Right ventricle myocardium inferior (tissue), 1 donor: ENCODE data around the gene SPTLC3. TPM values are rescaled to one million over a fixed set of nuclear protein-coding genes. Genes with fewer than 3 reads are reported as not detected.
"Not testable (repeated sequence)": the region's sequence is repeated elsewhere in the genome, so short reads cannot be mapped to it uniquely, and the experiment has no call there.

Experiments
- ATAC-seq: fragments of 200-7000 bp; cut with Tn5 transposase; one replicate; pipeline ENCODE4 v1.9.1; 2020; ENCODE audit warnings: mild to moderate bottlenecking, moderate library complexity
- DNase-seq: peaks from one replicate; pipeline ENCODE4 v3.0.0; 2021; ENCODE audit errors: missing footprints
- intact Hi-C: fragments of 100-400 bp; cut with DNase I; formaldehyde crosslinking; loops from one replicate; pipeline ENCODE4 v1.11.0; 2022
- total RNA-seq: library from RNA; stranded (reverse); fragmentation: NEBNext Ultra II Directional; extraction: Animal tissue kit (Norgen Biotek cat#: 25700); gene quantifications from one replicate; pipeline ENCODE4 v1.2.1, GENCODE V29; 2021
- donor health status: DM: no; HTN: yes; CAD: no; lungs with severe emphysema.

The SPTLC3 gene
- total RNA-seq, 1 donor from 2014 or later, result 6.9 TPM

DNA sequence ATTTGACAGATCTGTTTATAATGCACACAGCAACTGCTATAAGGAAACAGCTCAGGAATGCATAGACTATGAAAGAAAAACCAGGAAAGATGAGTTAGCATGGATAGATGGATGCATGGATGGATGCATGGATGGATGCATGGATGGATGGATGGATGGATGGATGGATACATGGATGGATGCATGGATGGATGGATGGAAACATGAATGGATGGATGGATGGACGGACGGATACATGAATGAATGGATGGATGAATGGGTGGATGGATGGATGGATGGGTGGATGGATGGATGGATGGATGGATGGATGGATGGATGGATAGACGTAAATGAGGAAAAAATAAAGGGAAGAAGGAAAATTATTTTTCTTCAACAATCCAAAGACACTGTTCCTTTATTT lies 29.1 kb upstream of the SPTLC3 start:
- ATAC-seq, intact Hi-C loops: not testable (repeated sequence)

GRCh38 chr20:12982098-12982497 lies 26.7 kb upstream of the SPTLC3 start:
- ATAC-seq (no peak), DNase-seq (no peak)
- intact Hi-C loops, result no loop called here

More for the DNA sequence above, 29.1 kb upstream of the SPTLC3 start:
- DNase-seq, result not testable (repeated sequence)

DNA sequence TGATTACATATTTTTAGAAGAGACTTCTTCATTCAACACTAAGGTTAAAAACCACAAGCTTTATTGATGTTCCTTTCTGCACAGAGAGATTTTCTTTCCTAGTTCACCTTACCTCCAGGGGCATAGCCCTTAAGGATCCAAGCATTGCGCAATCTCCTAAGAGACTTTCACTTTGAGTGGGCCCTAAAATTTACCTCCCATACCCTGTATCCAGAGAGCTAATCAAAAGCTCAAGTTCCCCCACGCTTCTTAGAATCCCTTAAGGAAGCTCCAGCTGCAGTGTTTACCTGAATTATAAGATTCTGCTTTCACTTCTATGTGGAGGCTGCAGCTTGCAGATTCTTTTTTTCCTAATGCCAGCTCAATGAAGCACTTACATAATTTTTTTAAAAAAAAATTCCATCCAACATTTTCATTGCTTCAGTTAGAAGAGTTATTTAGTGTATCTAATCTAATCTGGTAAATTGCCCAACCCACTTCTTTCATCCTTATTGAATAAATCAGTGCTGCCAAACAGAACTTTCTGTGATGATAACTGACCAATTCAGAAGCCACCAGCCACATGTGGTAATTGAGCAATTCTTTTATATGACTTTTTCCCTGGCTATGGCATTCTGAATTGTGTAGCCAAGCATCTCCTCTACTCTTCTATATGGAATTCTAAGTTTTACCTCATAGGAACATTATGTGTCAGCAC lies 24.6 kb upstream of the SPTLC3 start:
- DNase-seq (no peak), ATAC-seq (no peak)
- intact Hi-C loops, result no loop called here

- DNase-seq (no peak), ATAC-seq (no peak)
- intact Hi-C loops, result no loop called here
Measured at GRCh38 chr20:12984863-12985262, 23.9 kb upstream of the SPTLC3 start.

GRCh38 chr20:12987261-12987660 lies 21.5 kb upstream of the SPTLC3 start:
- ATAC-seq (no peak), DNase-seq (no peak)
- intact Hi-C loops, result no loop called here

DNA sequence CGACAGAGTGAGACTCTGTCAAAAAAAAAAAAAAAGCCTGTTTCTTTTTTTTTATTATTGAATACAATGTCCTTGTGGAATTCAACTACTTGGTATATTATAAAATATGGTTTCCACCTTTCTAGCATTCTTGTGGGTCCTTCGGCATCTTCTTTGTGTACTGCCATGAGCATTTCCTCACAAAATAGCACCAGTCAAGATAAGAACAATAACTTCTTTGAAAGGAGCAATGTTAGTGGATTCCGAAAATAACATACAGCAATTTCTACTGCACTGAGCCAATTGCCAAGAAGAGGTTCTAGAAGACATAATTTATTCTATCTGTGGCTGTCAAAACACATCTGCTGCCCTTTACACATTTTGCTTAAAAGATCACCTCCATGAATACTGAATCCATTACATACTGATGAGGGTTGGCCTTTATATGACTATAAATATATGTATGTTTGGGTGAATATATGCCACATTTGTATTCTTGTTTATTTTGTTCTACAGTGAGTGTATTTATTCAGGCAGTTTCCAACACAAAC lies 19.1 kb upstream of the SPTLC3 start:
- no peak for ATAC-seq
- no peak for DNase-seq
- intact Hi-C loops, result no loop called here

DNA sequence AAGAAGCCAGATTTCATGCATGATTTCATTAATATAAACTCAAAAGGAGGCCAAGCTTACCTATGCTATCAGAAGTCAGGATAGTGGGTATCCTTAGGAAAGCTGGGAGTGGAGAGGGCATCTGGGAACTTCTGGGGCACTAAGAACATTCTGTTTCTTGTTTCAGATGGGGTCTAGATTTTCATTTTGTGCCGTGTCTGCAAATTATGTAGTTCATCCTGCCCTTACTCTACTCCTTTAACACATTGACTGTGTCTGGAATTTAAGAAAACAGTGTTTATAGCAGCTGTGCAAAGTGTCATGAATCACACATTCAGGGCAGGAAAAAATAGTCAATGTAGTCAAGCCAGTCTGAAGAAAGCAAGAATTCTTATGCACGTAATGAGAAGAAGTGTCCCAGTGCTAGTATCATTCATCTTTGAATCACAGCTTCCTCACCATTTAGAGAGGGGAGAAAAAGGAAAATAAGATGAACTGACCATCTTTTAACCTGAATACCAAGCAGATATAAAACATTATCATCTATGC lies 11.6 kb upstream of the SPTLC3 start:
- DNase-seq, result no peak
- intact Hi-C loops, result no loop called here
- ATAC-seq, result no peak

DNA sequence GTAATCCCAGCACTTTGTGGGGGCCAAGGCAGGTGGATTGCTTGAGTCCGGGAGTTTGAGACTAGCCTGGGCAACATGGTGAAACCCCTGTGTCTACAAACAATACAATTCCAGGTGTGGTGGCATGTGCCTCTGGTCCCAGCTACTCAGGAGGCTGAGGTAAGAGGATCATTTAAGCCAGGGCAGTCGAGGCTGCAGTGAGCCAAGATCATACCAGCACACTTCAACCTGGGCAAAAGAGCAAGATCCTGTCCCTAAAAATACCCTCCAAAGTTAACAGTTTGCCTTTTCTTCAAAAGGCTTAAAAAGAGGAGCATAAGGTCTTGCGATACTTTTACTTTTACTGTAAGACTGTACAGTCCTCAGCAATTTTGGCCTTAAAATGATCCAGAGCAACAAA lies 10.7 kb upstream of the SPTLC3 start:
- no peak for ATAC-seq
- DNase-seq, result no peak
- intact Hi-C loops, result no loop called here

GRCh38 chr20:12999201-12999600 lies 9.6 kb upstream of the SPTLC3 start:
- DNase-seq (no peak), ATAC-seq (no peak)
- intact Hi-C loops, result no loop called here

- ATAC-seq (no peak), DNase-seq (no peak)
- intact Hi-C loops, result loop anchor here (10.0 kb wide), 1 partner anchor 103 kb away; no protein-coding TSS in a partner anchor
Measured at GRCh38 chr20:13002251-13002650, 6.5 kb upstream of the SPTLC3 start.

DNA sequence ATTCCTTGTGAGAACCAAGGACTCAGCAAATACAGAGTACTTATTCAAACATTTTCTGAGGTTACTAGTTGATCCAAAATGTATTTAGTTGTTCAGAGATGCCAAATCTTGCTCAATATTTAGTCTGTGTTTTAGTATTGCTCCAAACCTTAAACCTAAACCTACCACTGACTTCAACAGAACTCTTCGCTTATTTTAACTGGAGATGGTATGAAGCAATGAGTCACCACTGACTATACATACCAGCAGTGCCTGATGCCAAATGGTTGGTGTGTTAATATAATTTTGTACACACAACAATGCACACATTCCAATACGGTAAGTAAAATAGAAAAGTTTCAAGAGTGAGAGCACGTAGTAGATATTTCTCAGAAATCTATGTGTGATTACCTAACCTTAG lies 1.9 kb upstream of the SPTLC3 start:
- ATAC-seq, result no peak
- intact Hi-C loops, result loop anchor here (10.0 kb wide), 1 partner anchor 98 kb away; no protein-coding TSS in a partner anchor
- no peak for DNase-seq

DNA sequence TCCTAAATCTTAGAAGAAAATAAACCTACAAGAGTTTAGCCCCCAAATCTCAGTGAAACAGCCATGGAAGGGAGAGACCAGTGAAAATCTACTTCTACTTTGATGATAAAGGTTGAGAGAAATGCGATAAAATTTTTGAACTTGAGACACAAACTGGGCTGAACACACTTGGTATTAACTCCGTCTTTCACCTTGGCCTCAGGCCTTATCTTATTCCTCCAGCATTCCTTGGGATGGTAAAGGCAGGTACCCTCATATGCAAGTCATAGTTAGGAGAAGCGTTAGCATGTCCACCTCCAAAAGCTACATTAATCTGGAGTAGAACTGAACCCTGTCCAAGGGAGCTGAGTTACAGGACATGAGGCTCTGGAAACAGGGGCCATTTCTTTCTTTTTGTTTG lies 1.2 kb upstream of the SPTLC3 start:
- intact Hi-C loops, result loop anchor here (10.0 kb wide), 1 partner anchor 97 kb away; no protein-coding TSS in a partner anchor
- ATAC-seq, result no peak

GRCh38 chr20:13009682-13010406 lies 1.1 kb downstream of the SPTLC3 start:
- no peak for DNase-seq
- peak; percentile 87 for ATAC-seq
- intact Hi-C loops, result loop anchor here (10.0 kb wide), 1 partner anchor 95 kb away; no protein-coding TSS in a partner anchor

More for the DNA sequence above, 1.2 kb upstream of the SPTLC3 start:
- DNase-seq, result no peak

DNA sequence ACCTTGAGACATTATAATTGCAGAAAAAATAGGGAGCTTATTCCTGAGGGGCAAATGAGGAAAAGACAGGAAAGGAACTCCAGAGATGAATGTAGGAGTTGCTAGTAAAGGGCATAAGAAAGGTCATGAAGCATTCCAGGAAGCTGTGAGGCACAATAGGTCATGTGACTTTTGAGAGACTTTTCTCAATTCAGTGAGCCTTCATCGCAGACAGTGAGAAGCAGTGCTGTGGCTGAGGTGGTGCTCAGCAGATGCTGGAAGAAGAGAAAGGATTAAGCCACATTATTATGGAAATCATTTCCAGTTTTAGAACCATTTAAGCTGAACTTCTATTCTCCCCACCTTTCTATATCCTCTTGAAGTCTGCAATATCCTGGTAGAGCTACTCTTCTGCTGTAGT lies 4.1 kb downstream of the SPTLC3 start:
- DNase-seq (no peak), ATAC-seq (no peak)
- intact Hi-C loops, result no loop called here

- no peak for ATAC-seq
- DNase-seq, result no peak
- intact Hi-C loops, result no loop called here
Measured at GRCh38 chr20:13013411-13013810, 4.6 kb downstream of the SPTLC3 start.

- DNase-seq (no peak), ATAC-seq (peak; percentile 59)
- intact Hi-C loops, result no loop called here
Measured at GRCh38 chr20:13017235-13017634, 8.5 kb downstream of the SPTLC3 start.

- intact Hi-C loops, result no loop called here
- DNase-seq (no peak), ATAC-seq (no peak)
Measured at GRCh38 chr20:13017883-13018535, 9.2 kb downstream of the SPTLC3 start.

DNA sequence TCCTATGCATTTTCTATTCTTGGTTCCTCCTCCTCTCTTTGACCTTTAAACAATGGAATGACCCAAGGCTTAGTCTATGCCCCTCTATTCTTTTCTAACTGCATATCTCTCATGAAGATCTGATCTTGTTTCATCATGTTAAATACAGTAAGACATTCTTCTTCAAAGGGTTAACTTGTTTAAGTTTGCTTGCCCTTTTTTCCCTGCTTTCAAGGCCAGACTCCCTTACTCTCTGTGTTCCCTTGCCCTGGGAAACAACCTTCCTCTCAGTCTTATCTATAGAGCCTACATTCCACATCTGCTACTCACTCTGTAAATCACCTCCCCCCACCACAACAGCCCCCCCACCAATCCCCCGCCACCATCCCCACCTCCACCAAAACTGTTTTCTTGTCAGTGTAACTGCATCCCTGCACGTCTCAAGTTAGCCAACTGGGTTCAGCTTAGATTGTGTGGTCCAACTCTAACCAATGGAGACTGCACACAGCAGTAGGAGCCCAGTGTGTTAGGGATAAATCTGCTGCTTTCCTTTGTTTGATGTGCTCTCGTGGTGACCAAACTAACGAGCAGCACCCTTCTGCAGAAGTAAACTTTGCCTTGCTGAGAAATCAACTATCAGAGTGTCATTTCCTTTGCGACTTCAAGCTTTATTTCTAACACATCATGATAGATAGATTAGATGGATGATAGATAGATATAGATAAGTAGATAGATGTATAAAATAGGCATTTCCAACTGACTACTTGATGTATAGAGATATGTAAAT lies 12.6 kb downstream of the SPTLC3 start:
- intact Hi-C loops, result no loop called here
- no peak for ATAC-seq
- no peak for DNase-seq
